Psoas muscle (tissue), 8 donors: ENCODE results near the gene TBL2. TPM values are rescaled to one million over a fixed set of nuclear protein-coding genes. Genes with fewer than 3 reads are reported as not detected.
A peak's percentile ranks its signal among the peaks of the same experiment; 100 is the strongest.
"Not testable (repeated sequence)": the region's sequence is repeated elsewhere in the genome, so short reads cannot be mapped to it uniquely, and the experiment has no call there.

Experiments used
- ATAC-seq, 4 donors: fragments of 200-7000 bp; cut with Tn5 transposase; one replicate each; pipeline ENCODE4 v1.9.1; 2020; ENCODE audit warnings: moderate library complexity in 3 of 4, mild to moderate bottlenecking in 2 of 4
- DNase-seq, 2 donors: peaks; one replicate each; pipeline ENCODE4 v3.0.0-alpha.2; 2020
- H3K27ac ChIP-seq: fragments of 200-600 bp; one replicate; pipeline ENCODE4 v1.8.0; 2022
- H3K27me3 ChIP-seq, 3 donors: fragments of 200-600 bp in 1 of 3; one replicate each; pipeline versions ENCODE4 v1.6.1 to v1.8.0; 2013 to 2022; ENCODE audit warnings: low read length in 2 of 3, mild to moderate bottlenecking in 2 of 3, moderate library complexity in 1 of 3; ENCODE audit not compliant: insufficient read depth in 3 of 3
- H3K36me3 ChIP-seq, 2 donors: fragments of 200-600 bp in 1 of 2; one replicate each; pipeline versions ENCODE4 v1.6.1 to v1.8.0; 2013 to 2022; ENCODE audit warnings: low read depth in 1 of 2, mild to moderate bottlenecking in 1 of 2, moderate library complexity in 1 of 2; ENCODE audit not compliant: insufficient read depth in 1 of 2
- H3K4me1 ChIP-seq: fragments of 200-600 bp; one replicate; pipeline ENCODE4 v1.8.0; 2022
- H3K4me3 ChIP-seq: fragments of 200-600 bp; one replicate; pipeline ENCODE4 v1.8.0; 2022; ENCODE audit warnings: mild to moderate bottlenecking
- H3K9me3 ChIP-seq: fragments of 200-600 bp; one replicate; pipeline ENCODE4 v1.8.0; 2022
- CTCF ChIP-seq: fragments of 200-600 bp; IDR thresholded peaks from one replicate; pipeline ENCODE4 v1.8.0; 2022; ENCODE audit warnings: antibody characterized with exemption
- WGBS, 3 donors: extraction: QIAGEN DNeasy Blood & Tissue Kit; methylation state at CpG; one replicate each; pipeline versions ENCODE4 v1.1.6 to v1.1.7; 2013; 5-methylcytosine and 5-hydroxymethylcytosine counted together
- intact Hi-C, 2 donors: fragments of 100-400 bp; cut with DNase I; formaldehyde crosslinking; loops; one replicate each; pipeline versions ENCODE4 v1.11.0 to v1.14.2; 2022
- polyA plus RNA-seq, 3 donors: library from polyadenylated mRNA; stranded (reverse); fragments of 200-250 nt; gene quantifications; one replicate each; pipeline ENCODE4 v1.2.3, GENCODE V29; 2013
- total RNA-seq, 4 donors: library from RNA; stranded (reverse); fragmentation: NEBNext Ultra II Directional in 2 of 4; extraction: Animal tissue kit (Norgen Biotek cat#: 25700) in 2 of 4; gene quantifications; one replicate each; pipeline versions ENCODE4 v1.2.1 to v1.2.4, GENCODE V29; 2021 to 2023
- donor health status: healthy with polysubstance abuse.
- donor health status: DM: no; HTN: no; CAD: no; lungs with moderate emphysema.
- donor health status: Bipolar disorder and iron deficiency.
- donor health status: healthy.
- donor health status: DM: yes; HTN: yes; CAD: no.
- donor health status: DM: no; HTN: no; CAD: no.
- donor health status: DM: no; HTN: no; CAD: no.
- donor health status: DM: yes; HTN: yes; CAD: no.

The TBL2 gene
- total and polyA plus RNA-seq, 7 donors, result 8.1 to 16.1 (median 11.3) TPM

- peak; percentile 57 to 70 (median 68) for ATAC-seq
- peak in 1 of 2 donors; percentile 67 for DNase-seq
These were observed 34.4 kb upstream of the TBL2 start for GRCh38 chr7:73612598-73613269.

DNA sequence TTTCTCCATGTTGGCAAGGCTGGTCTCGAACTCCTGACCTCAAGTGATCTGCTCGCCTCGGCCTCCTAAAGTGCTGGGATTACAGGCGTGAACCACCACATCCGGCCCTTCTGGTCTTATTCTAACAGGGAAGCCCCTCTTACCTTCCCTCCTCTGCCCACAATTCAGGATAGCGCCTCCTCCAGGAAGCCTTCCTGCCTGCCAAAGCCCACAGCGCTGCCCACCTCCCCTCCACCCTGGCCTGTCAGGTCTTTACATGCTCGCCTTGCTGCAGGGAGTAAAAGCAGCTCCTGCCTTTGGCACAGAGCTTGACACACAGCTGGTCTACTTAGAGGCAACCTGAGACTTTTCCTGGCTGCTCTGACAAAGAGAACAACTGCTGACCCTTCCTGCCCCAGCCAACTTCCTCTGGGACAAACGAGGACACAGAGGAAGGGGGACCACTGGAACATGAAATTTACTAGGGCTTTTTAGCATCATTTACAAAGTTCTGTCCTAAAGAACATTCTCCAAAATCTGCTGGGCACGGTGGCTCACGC is 32.7 kb upstream of the TBL2 start:
- TF ChIP-seq CTCF, result no peak
- Histone ChIP-seq H3K4me3 (no peak overlapping the region), H3K27ac (peak overlapping the region; percentile 13), H3K36me3 (peaks cover 0 to 12% of the 10 kb centered on the region in 2 donors), H3K27me3 (no peaks in the 10 kb centered on the region), H3K4me1 (peaks cover 23% of the 10 kb centered on the region), H3K9me3 (no peaks in the 10 kb centered on the region)
- peak in 1 of 2 donors; percentile 73 for DNase-seq
- ATAC-seq, result peak; percentile 75 to 89 (median 80)
- WGBS, 3 donors, result 20 to 54% (median 41%) methylated on average over 11 of the region's 11 CpGs
- intact Hi-C loops, result no loop called here

More at GRCh38 chr7:73612598-73613269, 34.4 kb upstream of the TBL2 start:
- intact Hi-C loops, result no loop called here
- Histone ChIP-seq H3K9me3 (no peaks in the 10 kb centered on the region), H3K27me3 (no peaks in the 10 kb centered on the region), H3K4me1 (peaks cover 23% of the 10 kb centered on the region), H3K36me3 (peaks cover 0 to 12% of the 10 kb centered on the region in 2 donors), H3K4me3 (no peak overlapping the region), H3K27ac (peak overlapping the region; percentile 53)
- WGBS, 3 donors, result 22 to 23% (median 23%) methylated on average over 11 of the region's 11 CpGs
- TF ChIP-seq CTCF, result peak; percentile 18

GRCh38 chr7:73610105-73610504 is 31.7 kb upstream of the TBL2 start:
- intact Hi-C loops, result no loop called here
- Histone ChIP-seq H3K4me1 (peaks cover 23% of the 10 kb centered on the region), H3K27me3 (no peaks in the 10 kb centered on the region), H3K9me3 (no peaks in the 10 kb centered on the region), H3K27ac (no peak overlapping the region), H3K4me3 (no peak overlapping the region), H3K36me3 (peaks cover 0 to 4% of the 10 kb centered on the region in 2 donors)
- 78 to 83% (median 78%) methylated on average over 4 of the region's 4 CpGs for WGBS, 3 donors
- ATAC-seq, result no peak
- DNase-seq, result peak in 1 of 2 donors; percentile 17
- no peak for TF ChIP-seq CTCF

GRCh38 chr7:73607692-73607983 is 29.3 kb upstream of the TBL2 start:
- not testable (repeated sequence) for H3K36me3 ChIP-seq, H3K27ac ChIP-seq, ATAC-seq, DNase-seq, H3K4me1 ChIP-seq, H3K4me3 ChIP-seq, H3K27me3 ChIP-seq, H3K9me3 ChIP-seq
- intact Hi-C loops, result loop anchor here (1.0 to 5.0 kb wide), 5 partner anchors 59 to 245 kb away; partner anchors contain the start of gene VPS37D (in 2 of the 2)
- WGBS, 3 donors, result 46 to 71% (median 48%) methylated on average over 4 to 5 of the region's 5 CpGs

DNA sequence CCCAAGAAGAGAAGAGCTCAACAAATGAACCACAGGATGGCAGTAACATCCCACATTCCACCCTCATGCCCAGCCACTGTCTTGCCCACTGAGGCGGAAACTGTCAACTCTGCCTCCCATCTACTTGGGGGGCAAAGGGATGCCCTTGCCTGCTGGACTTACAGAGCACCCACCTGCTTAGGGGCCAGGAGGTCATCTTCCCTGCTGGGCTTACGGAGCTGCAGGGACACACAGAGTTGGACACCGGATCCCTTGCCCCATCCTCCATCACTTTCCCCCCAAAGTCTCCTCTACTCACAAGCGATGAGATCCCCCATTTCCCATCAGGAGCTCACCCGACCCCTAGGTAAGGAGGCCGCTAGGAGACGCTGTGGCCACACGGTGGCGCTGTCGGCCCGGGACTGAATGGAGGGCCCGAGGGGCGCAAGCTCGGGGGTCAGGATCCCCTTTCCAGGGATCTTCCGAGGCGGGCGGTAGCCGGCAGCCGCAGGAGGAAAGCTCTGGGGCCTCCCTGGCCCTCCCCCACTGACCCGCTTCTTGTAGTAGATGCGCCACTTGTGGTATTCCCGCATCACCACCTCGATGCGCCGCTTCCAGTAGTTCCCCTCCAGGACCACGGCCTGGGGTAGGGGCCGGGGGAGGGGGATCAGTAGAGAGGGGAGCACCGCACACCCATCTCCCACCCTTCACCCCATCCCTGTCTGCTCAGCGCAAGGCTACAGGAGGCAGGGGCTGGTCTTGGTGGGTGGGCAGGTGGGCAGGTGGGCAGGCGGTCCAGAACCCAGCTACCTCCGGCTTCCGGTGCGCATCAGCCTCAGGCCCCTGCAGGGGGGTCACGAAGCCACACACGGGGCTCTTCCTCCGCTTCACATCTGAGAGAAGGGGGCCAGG is 28.7 kb upstream of the TBL2 start:
- H3K4me3 ChIP-seq, result no peak overlapping the region
- ATAC-seq (peak; percentile 32 to 68 (median 47)), DNase-seq (peak; percentile 59 to 84)
- peak; percentile 95 for TF ChIP-seq CTCF
- H3K9me3 ChIP-seq, result no peaks in the 10 kb centered on the region
- peaks cover 10% of the 10 kb centered on the region for H3K4me1 ChIP-seq
- 21 to 33% (median 26%) methylated on average over 26 to 36 of the region's 36 CpGs for WGBS, 3 donors
- no peaks in the 10 kb centered on the region for H3K27me3 ChIP-seq
- no peaks in the 10 kb centered on the region for H3K36me3 ChIP-seq
- H3K27ac ChIP-seq, result no peak overlapping the region
- intact Hi-C loops, result loop anchor here (1.0 to 5.0 kb wide), 5 partner anchors 60 to 245 kb away; partner anchors contain the start of gene VPS37D (in 2 of the 2)
